Hepatocyte (in vitro differentiated cells): ENCODE data around the gene SHMT2. TPM values are rescaled to one million over a fixed set of nuclear protein-coding genes. Genes with fewer than 3 reads are reported as not detected.

Experiments used
- DNase-seq: peaks from one replicate; pipeline ENCODE4 v3.0.0-alpha.2; 2016; ENCODE audit warnings: low spot score
- H2AFZ ChIP-seq: fragments of 200-600 bp; sonication (generic); 2 replicates; pipeline ENCODE4 v1.6.0; 2016; ENCODE audit warnings: antibody characterized with exemption, mild to moderate bottlenecking
- H3K27ac ChIP-seq: fragments of 200-600 bp; sonication (generic); 2 replicates; pipeline ENCODE4 v1.5.1; 2016; ENCODE audit warnings: mild to moderate bottlenecking
- H3K27me3 ChIP-seq: fragments of 200-600 bp; sonication (generic); 2 replicates; pipeline ENCODE4 v1.6.1; 2016
- H3K36me3 ChIP-seq: fragments of 200-600 bp; sonication (generic); replicated peaks from 2 replicates; pipeline ENCODE4 v1.5.1; 2016; ENCODE audit warnings: low read depth; ENCODE audit not compliant: insufficient read depth
- H3K4me1 ChIP-seq: fragments of 200-600 bp; sonication (generic); 2 replicates; pipeline ENCODE4 v1.5.1; 2016; ENCODE audit warnings: mild to moderate bottlenecking, moderate library complexity; ENCODE audit not compliant: insufficient read depth
- H3K4me2 ChIP-seq: fragments of 200-600 bp; sonication (generic); 2 replicates; pipeline ENCODE4 v1.6.0; 2016
- H3K4me3 ChIP-seq: fragments of 200-600 bp; sonication (generic); 2 replicates; pipeline ENCODE4 v1.5.1; 2016; ENCODE audit warnings: mild to moderate bottlenecking
- H3K79me2 ChIP-seq: fragments of 200-600 bp; sonication (generic); 2 replicates; pipeline ENCODE4 v1.6.0; 2017; ENCODE audit warnings: mild to moderate bottlenecking
- H3K9me2 ChIP-seq: fragments of 200-600 bp; sonication (generic); replicated peaks from 2 replicates; pipeline ENCODE4 v1.6.0; 2017; ENCODE audit warnings: mild to moderate bottlenecking; ENCODE audit not compliant: insufficient read depth
- H3K9me3 ChIP-seq: fragments of 200-600 bp; sonication (generic); 2 replicates; pipeline ENCODE4 v1.5.1; 2016; ENCODE audit warnings: low read depth, mild to moderate bottlenecking
- H4K20me1 ChIP-seq: fragments of 200-600 bp; sonication (generic); 2 replicates; pipeline ENCODE4 v1.6.0; 2016; ENCODE audit warnings: mild to moderate bottlenecking; ENCODE audit not compliant: insufficient read depth, poor library complexity, severe bottlenecking
- EZH2 ChIP-seq: fragments of 200-600 bp; sonication (generic); IDR thresholded peaks from 2 replicates; pipeline ENCODE4 v1.6.1; 2016; ENCODE audit warnings: antibody characterized with exemption, mild to moderate bottlenecking, borderline replicate concordance
- EZH2phosphoT487 ChIP-seq: fragments of 200-600 bp; sonication (generic); IDR thresholded peaks from one replicate; pipeline ENCODE4 v1.6.1; 2018; ENCODE audit warnings: antibody characterized with exemption, mild to moderate bottlenecking, low read depth, moderate library complexity; ENCODE audit not compliant: unreplicated experiment, severe bottlenecking
- WGBS: methylation state at CpG from one replicate; pipeline ENCODE4 v1.1.6; 2016; ENCODE audit warnings: low lambda C conversion rate; ENCODE audit errors: missing lambda C conversion rate; 5-methylcytosine and 5-hydroxymethylcytosine counted together
- polyA plus RNA-seq: library from polyadenylated mRNA; unstranded; fragments of >200 nt; fragmentation: Nextera tagmentation; extraction: Ambion mirVana; gene quantifications from 2 replicates; pipeline ENCODE4 v1.2.1, GENCODE V29; 2016
- total RNA-seq: library from RNA; depleted of rRNA; stranded (reverse); fragments of >200 nt; gene quantifications from 2 replicates; pipeline ENCODE4 v1.2.3, GENCODE V29; 2014
- TF ChIP-seq, protein P1 (sequence below): fragments of 200-600 bp; sonication (generic); IDR thresholded peaks from 2 replicates; pipeline ENCODE4 v1.5.1; 2016; ENCODE audit warnings: antibody characterized with exemption, mild to moderate bottlenecking; ENCODE audit not compliant: poor library complexity

Gene SHMT2
- total and polyA plus RNA-seq, 2 experiments from 2014 or later: 126 to 168 TPM

- Histone ChIP-seq H3K4me1 (peaks cover 29% of the 10 kb centered on the region), H3K9me3 (no peaks in the 10 kb centered on the region), H3K36me3 (no peaks in the 10 kb centered on the region), H2AFZ (no peak overlapping the region), H3K27me3 (peaks cover 42% of the 10 kb centered on the region), H3K9me2 (no peaks in the 10 kb centered on the region), H3K4me3 (no peak overlapping the region), H4K20me1 (peaks cover 5% of the 10 kb centered on the region), H3K4me2 (no peak overlapping the region), H3K27ac (no peak overlapping the region), H3K79me2 (peaks cover 17% of the 10 kb centered on the region)
- TF ChIP-seq EZH2 (no peak), EZH2phosphoT487 (no peak)
- TF ChIP-seq, protein P1, sequence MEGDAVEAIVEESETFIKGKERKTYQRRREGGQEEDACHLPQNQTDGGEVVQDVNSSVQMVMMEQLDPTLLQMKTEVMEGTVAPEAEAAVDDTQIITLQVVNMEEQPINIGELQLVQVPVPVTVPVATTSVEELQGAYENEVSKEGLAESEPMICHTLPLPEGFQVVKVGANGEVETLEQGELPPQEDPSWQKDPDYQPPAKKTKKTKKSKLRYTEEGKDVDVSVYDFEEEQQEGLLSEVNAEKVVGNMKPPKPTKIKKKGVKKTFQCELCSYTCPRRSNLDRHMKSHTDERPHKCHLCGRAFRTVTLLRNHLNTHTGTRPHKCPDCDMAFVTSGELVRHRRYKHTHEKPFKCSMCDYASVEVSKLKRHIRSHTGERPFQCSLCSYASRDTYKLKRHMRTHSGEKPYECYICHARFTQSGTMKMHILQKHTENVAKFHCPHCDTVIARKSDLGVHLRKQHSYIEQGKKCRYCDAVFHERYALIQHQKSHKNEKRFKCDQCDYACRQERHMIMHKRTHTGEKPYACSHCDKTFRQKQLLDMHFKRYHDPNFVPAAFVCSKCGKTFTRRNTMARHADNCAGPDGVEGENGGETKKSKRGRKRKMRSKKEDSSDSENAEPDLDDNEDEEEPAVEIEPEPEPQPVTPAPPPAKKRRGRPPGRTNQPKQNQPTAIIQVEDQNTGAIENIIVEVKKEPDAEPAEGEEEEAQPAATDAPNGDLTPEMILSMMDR: no peak
- no peak for DNase-seq
- WGBS: 93% methylated on average over 10 of the region's 10 CpGs
These were observed 5.1 kb downstream of the SHMT2 start for GRCh38 chr12:57234571-57235016.

- 70% methylated on average over 20 of the region's 26 CpGs for WGBS
- no peaks in the 10 kb centered on the region for H3K9me3 ChIP-seq
- no peak overlapping the region for H3K4me3 ChIP-seq
- TF ChIP-seq EZH2 (no peak), EZH2phosphoT487 (no peak)
- TF ChIP-seq, protein P1: no peak
- H3K27ac ChIP-seq: no peak overlapping the region
- no peak overlapping the region for H3K4me2 ChIP-seq
- no peak overlapping the region for H2AFZ ChIP-seq
- H3K27me3 ChIP-seq: peaks cover 48% of the 10 kb centered on the region
- H3K79me2 ChIP-seq: peaks cover 17% of the 10 kb centered on the region
- DNase-seq: peak; percentile 36
- no peaks in the 10 kb centered on the region for H3K36me3 ChIP-seq
- peaks cover 5% of the 10 kb centered on the region for H4K20me1 ChIP-seq
- peaks cover 35% of the 10 kb centered on the region for H3K4me1 ChIP-seq
- H3K9me2 ChIP-seq: no peaks in the 10 kb centered on the region
These were observed 5.7 kb downstream of the SHMT2 start for GRCh38 chr12:57235017-57235727.

DNA sequence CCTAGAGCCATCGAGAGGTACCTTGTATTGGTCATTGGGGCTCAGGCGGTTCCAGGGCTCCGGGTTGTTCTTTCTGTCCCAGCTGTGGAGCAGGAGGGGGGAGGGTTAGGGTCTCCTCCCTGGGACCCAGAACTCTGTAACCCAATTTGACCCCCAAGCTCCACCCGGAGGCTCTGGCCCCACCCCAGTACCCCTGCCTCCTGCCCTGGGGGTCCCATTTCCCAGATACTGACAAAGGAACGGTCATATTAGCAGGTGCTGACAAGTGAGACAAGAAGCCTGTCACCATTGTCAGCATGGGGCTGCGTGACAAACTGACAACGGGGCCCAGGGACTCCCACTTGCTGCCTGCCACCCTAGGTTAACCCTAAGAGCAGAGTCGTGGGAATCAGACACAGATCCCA is 6.2 kb downstream of the SHMT2 start:
- no peak overlapping the region for H3K27ac ChIP-seq
- H3K79me2 ChIP-seq: peaks cover 11% of the 10 kb centered on the region
- H3K4me3 ChIP-seq: no peak overlapping the region
- H2AFZ ChIP-seq: no peak overlapping the region
- DNase-seq: no peak
- H3K4me2 ChIP-seq: no peak overlapping the region
- peaks cover 34% of the 10 kb centered on the region for H3K4me1 ChIP-seq
- no peaks in the 10 kb centered on the region for H3K9me3 ChIP-seq
- WGBS: 77% methylated on average over 7 of the region's 8 CpGs
- H3K36me3 ChIP-seq: no peaks in the 10 kb centered on the region
- peaks cover 52% of the 10 kb centered on the region for H3K27me3 ChIP-seq
- H3K9me2 ChIP-seq: no peaks in the 10 kb centered on the region
- TF ChIP-seq EZH2phosphoT487: no peak
- TF ChIP-seq, protein P1: no peak
- H4K20me1 ChIP-seq: peaks cover 5% of the 10 kb centered on the region
